Measurements from ENCODE around the gene MICAL3. TPM values are rescaled to one million over a fixed set of nuclear protein-coding genes. Genes with fewer than 3 reads are reported as not detected.

The MICAL3 gene
- total RNA-seq, 3 donors from 2014 or later (not counting 1 experiment from before 2014, with no cell fraction given), result 17.1 to 36.3 (median 34.3) TPM

GRCh38 chr22:17746916-17747315 is 277.4 kb downstream of the MICAL3 start:
- Mint-ChIP-seq H3K4me3 (no peak overlapping the region), H3K27ac (peak overlapping the region; percentile 19 to 67), H3K27me3 (ENCODE audit: low read depth in 2 of 2) (no peaks in the 10 kb centered on the region), H3K9me3 (no peaks in the 10 kb centered on the region), H3K36me3 (no peaks in the 10 kb centered on the region), H3K4me1 (peaks cover 13 to 14% of the 10 kb centered on the region in 2 donors)
- H3K27ac ChIP-seq (ENCODE audit: low read length), result no peak overlapping the region
- ATAC-seq, result no peak
- no peaks in the 10 kb centered on the region for H3K9me3 ChIP-seq (ENCODE audit: control insufficient read depth, insufficient read depth, low read length)
- DNase-seq, result no peak
- intact Hi-C loops (cut with micrococcal nuclease), result no loop called here
- no peaks in the 10 kb centered on the region for H3K27me3 ChIP-seq (ENCODE audit: control insufficient read depth, insufficient read depth, low read length)
- H3K36me3 ChIP-seq (ENCODE audit: control insufficient read depth, insufficient read depth, low read length), result peaks cover 15% of the 10 kb centered on the region
- 98% methylated on average over 10 of the region's 10 CpGs for WGBS (ENCODE audit: insufficient coverage)
- TF ChIP-seq, protein P1, sequence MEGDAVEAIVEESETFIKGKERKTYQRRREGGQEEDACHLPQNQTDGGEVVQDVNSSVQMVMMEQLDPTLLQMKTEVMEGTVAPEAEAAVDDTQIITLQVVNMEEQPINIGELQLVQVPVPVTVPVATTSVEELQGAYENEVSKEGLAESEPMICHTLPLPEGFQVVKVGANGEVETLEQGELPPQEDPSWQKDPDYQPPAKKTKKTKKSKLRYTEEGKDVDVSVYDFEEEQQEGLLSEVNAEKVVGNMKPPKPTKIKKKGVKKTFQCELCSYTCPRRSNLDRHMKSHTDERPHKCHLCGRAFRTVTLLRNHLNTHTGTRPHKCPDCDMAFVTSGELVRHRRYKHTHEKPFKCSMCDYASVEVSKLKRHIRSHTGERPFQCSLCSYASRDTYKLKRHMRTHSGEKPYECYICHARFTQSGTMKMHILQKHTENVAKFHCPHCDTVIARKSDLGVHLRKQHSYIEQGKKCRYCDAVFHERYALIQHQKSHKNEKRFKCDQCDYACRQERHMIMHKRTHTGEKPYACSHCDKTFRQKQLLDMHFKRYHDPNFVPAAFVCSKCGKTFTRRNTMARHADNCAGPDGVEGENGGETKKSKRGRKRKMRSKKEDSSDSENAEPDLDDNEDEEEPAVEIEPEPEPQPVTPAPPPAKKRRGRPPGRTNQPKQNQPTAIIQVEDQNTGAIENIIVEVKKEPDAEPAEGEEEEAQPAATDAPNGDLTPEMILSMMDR (IDR thresholded peaks at IDR 0.05), result no peak
- H3K4me1 ChIP-seq (ENCODE audit: control insufficient read depth, insufficient read depth, low read length), result no peaks in the 10 kb centered on the region
- no peak overlapping the region for H3K4me3 ChIP-seq (ENCODE audit: low read length)

DNA sequence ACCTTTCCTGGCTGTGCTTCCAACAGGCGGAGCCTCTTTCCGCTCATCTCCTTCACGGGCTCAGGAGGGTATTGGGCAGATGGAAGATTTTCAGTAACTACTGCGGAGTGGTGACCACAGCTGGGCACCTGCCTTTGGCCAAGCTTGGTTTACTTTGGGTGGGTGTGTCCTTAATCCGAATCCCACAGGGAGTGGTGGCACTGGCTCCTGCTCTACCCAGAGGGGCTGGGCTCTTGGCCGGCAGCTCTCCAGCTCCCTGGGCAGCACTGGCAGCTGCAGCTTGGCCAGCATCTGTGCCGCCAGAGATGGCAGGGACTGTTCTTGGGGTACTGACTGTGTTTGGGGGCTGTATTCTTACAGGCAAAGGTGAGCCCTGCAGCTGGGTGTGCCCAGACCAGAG is 279.9 kb downstream of the MICAL3 start:
- TF ChIP-seq, protein P1 (IDR thresholded peaks at IDR 0.05), result no peak
- Histone ChIP-seq H3K4me1 (ENCODE audit: control insufficient read depth, insufficient read depth, low read length) (no peaks in the 10 kb centered on the region), H3K27me3 (ENCODE audit: control insufficient read depth, insufficient read depth, low read length) (no peaks in the 10 kb centered on the region), H3K27ac (ENCODE audit: low read length) (no peak overlapping the region), H3K4me3 (ENCODE audit: low read length) (no peak overlapping the region), H3K36me3 (ENCODE audit: control insufficient read depth, insufficient read depth, low read length) (peaks cover 22% of the 10 kb centered on the region), H3K9me3 (ENCODE audit: control insufficient read depth, insufficient read depth, low read length) (no peaks in the 10 kb centered on the region)
- Mint-ChIP-seq H3K27me3 (ENCODE audit: low read depth in 2 of 2) (no peaks in the 10 kb centered on the region), H3K9me3 (no peaks in the 10 kb centered on the region), H3K4me1 (peaks cover 6 to 10% of the 10 kb centered on the region in 2 donors), H3K36me3 (no peaks in the 10 kb centered on the region), H3K27ac (peak overlapping the region; percentile 31 to 63), H3K4me3 (no peak overlapping the region)
- WGBS (ENCODE audit: insufficient coverage), result 98% methylated on average over 7 of the region's 7 CpGs
- intact Hi-C loops (cut with micrococcal nuclease), result loop anchor here (5.0 kb wide), 1 partner anchor 43 kb away; no protein-coding TSS in a partner anchor
- ATAC-seq (no peak), DNase-seq (no peak)

DNA sequence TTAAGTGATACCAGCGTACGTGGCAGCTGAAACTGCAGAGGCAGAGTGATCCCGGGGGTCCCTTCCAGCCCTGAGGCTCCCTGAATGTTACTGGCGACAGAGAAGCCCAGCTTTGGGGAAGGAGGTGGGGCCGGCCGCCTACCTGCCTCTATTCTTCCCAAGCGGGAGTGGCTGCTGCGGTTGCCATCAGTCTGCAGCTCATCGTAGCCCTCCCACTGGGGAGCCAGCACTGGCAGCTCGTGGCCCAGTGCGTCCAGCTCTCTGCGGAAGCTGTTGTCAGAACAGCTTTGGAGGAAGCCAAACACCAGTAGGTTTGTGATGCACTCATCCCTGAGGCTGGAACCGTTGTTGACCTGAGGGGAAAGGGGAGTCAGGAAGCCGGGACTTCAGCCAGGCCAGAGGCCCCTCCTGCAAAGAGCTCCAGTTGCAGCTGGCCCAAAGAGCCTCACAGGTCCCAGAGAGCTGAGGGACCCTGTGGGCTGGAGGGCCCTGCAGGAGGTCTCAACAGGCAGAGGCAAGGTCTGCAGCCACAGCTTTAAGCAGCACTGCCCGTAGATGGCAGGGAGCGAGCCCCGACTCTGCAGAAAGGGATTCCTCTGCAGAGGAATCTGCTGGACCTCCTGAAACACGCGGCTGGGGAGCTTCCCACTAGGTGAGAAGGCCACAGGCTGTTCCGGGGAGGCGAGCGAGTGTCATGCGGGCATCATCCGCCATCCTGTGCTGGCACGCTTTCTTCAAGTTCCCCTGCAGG is 280.5 kb downstream of the MICAL3 start:
- TF ChIP-seq, protein P1 (IDR thresholded peaks at IDR 0.05), result no peak
- Histone ChIP-seq H3K4me3 (ENCODE audit: low read length) (no peak overlapping the region), H3K27ac (ENCODE audit: low read length) (no peak overlapping the region), H3K4me1 (ENCODE audit: control insufficient read depth, insufficient read depth, low read length) (no peaks in the 10 kb centered on the region), H3K27me3 (ENCODE audit: control insufficient read depth, insufficient read depth, low read length) (no peaks in the 10 kb centered on the region), H3K36me3 (ENCODE audit: control insufficient read depth, insufficient read depth, low read length) (peaks cover 27% of the 10 kb centered on the region), H3K9me3 (ENCODE audit: control insufficient read depth, insufficient read depth, low read length) (no peaks in the 10 kb centered on the region)
- Mint-ChIP-seq H3K27me3 (ENCODE audit: low read depth in 2 of 2) (no peaks in the 10 kb centered on the region), H3K4me3 (no peak overlapping the region), H3K27ac (peak overlapping the region in 1 of 2 donors; percentile 36), H3K36me3 (no peaks in the 10 kb centered on the region), H3K9me3 (no peaks in the 10 kb centered on the region), H3K4me1 (peaks cover 6 to 10% of the 10 kb centered on the region in 2 donors)
- ATAC-seq (no peak), DNase-seq (no peak)
- intact Hi-C loops (cut with micrococcal nuclease), result loop anchor here (5.0 kb wide), 1 partner anchor 43 kb away; no protein-coding TSS in a partner anchor
- 93% methylated on average over 25 of the region's 25 CpGs for WGBS (ENCODE audit: insufficient coverage)

Data from natural killer cell (primary cell).